ENCODE measurements around the gene OR10H5.
"Not testable (repeated sequence)": the region's sequence is repeated elsewhere in the genome, so short reads cannot be mapped to it uniquely, and the experiment has no call there.

The OR10H5 gene

DNA sequence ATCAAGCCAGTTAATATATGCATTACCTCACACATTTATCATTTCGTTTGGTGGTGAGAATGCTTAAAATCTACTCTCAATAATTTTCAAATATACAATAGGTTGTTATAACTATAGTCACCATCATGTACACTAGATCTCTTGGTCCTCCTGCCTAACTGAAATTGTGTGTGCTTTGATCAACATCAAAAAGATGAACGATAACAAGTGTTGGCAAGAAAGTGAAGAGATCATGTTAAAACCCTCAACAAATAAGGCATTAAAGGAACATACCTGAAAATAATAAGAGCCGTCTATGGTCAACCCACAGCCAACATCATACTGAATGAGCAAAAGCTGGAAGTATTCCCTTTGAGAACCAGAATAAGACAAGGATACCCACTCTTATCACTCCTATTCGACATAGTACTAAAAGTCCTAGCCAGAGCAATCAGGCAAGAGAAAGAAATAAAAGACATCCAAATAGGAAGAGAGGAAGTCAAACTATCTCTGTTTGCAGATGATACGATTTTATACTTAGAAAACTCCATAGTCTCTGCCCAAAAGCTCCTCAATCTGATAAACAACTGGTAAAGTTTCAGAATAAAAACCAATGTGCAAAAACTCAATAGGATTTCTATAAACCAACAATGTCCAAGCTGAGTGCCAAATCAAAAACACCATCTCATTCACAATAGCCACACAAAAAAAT is 55.9 kb downstream of the OR10H5 start:
- no peak for DNase-seq (ENCODE audit: extremely low read depth in 1 of 2, low read depth in 1 of 2)

DNA sequence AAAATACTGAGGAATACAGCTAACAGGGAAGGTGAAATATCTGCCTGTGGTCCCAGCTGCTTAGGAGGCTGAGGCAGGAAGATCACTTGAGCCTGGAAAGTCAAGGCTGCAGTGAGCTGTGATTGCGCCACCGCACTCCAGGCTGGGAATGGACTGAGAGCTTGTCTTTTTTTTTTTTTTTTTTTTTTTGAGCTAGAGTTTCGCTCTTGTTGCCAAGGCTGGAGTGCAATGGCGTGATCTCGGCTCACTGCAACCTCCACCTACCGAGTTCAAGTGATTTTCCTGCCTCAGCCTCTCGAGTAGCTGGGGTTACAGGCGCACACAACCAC is 56.4 kb downstream of the OR10H5 start:
- not testable (repeated sequence) for DNase-seq (ENCODE audit: extremely low read depth in 1 of 2, low read depth in 1 of 2)

DNA sequence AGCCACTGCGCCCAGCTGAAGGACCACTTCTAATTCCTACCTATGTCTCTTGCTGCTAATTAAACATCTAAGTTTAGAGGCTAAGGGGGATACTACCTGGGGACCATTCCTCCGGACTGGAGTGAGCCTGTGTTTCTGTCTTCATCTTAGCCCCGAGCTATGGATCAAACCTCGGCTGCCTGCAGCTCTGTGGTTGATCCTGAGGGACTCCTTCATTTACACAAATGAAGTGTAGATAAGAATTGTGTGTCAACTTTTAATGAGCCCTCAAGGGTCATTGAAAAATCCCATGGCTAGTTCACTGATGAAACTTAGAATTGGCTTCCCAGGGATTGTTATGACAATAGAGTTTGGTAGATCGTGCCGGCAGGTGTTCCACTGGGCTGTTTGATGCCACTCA is 59.5 kb downstream of the OR10H5 start:
- no peak for DNase-seq (ENCODE audit: extremely low read depth in 1 of 2, low read depth in 1 of 2)

DNA sequence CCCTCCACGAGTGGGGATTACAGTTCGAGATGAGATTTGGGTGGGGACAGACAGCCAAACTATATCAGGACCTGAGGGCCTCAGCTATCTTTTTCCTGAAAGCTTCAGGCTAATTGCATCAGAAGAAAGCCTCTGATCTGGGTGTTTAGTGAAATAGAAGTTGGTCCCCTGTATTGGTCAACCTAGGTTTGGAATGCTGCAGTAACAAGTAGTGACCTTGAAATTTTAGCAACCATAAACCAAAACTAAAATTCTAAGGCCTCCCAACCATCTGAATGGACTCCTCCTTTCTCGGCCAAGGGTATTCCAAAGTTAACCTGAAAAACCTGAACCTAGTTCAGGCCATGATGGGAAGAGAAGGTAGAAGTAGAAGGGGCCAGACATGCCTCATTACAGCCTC is 62.9 kb downstream of the OR10H5 start:
- DNase-seq (ENCODE audit: extremely low read depth in 1 of 2, low read depth in 1 of 2): no peak

Data from stimulated activated CD8-positive, alpha-beta memory T cell treated with anti-CD3 and anti-CD28 coated beads, Interleukin-7, amount 100 ng/mL, for 48 hours (primary cell).